H1 (cell line): ENCODE measurements around the gene OR5A1. TPM values are rescaled to one million over a fixed set of nuclear protein-coding genes. Genes with fewer than 3 reads are reported as not detected.

Source experiments
- polyA plus RNA-seq, 7 experiments: library from polyadenylated mRNA; depleted of rRNA in 3 of 7; stranded (reverse) in 5 of 7; unstranded in 2 of 7; fragments of >200 nt in 5 of 7; fragments of 200-250 nt in 2 of 7; gene quantifications; 1 replicate in 5 of 7; 2 replicates in 1 of 7; 4 replicates in 1 of 7; pipeline versions ENCODE4 v1.2.1 to v1.2.3, GENCODE V29; 2011 to 2013; ENCODE audit warnings: missing spikeins in 2 of 7, mixed read lengths in 2 of 7
- total RNA-seq: library from RNA; stranded (reverse); fragmentation: NEBNext Ultra II Directional; extraction: Animal tissue kit (Norgen Biotek cat#: 25700); gene quantifications from 2 replicates; pipeline ENCODE4 v1.2.1, GENCODE V29; 2021
- TF ChIP-seq, protein P1 (sequence below): fragments of 300-600 bp; sonication (generic); IDR thresholded peaks from 2 replicates; pipeline ENCODE4 v1.7.1; 2012; ENCODE audit warnings: low read length, moderate library complexity, mild to moderate bottlenecking, inconsistent platforms; ENCODE audit not compliant: insufficient replicate concordance

Gene OR5A1
- total and polyA plus RNA-seq, 2 of the 8 experiments (the other 6 are each of a cell fraction or from before 2014, with no cell fraction given): not detected

DNA sequence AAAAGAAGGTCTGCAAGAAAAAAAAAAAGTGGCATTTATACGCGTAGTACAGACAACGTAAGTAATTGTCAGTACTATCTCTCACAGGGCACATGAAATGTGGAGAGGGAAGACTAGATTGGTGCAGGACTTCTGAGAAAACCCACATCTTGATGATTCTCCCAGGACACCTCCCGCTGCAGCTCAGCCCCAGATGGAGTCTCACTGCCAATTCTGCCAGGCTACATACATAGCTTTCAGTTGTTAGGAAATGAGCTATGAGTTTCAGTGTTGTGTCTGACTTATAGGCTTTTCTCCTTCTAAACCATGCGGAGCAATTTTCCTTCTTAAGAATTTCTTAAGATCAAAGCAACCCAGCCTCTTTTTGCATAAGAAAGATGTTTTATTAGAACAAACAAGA lies 19.7 kb upstream of the OR5A1 start (continued):
- TF ChIP-seq, protein P1, sequence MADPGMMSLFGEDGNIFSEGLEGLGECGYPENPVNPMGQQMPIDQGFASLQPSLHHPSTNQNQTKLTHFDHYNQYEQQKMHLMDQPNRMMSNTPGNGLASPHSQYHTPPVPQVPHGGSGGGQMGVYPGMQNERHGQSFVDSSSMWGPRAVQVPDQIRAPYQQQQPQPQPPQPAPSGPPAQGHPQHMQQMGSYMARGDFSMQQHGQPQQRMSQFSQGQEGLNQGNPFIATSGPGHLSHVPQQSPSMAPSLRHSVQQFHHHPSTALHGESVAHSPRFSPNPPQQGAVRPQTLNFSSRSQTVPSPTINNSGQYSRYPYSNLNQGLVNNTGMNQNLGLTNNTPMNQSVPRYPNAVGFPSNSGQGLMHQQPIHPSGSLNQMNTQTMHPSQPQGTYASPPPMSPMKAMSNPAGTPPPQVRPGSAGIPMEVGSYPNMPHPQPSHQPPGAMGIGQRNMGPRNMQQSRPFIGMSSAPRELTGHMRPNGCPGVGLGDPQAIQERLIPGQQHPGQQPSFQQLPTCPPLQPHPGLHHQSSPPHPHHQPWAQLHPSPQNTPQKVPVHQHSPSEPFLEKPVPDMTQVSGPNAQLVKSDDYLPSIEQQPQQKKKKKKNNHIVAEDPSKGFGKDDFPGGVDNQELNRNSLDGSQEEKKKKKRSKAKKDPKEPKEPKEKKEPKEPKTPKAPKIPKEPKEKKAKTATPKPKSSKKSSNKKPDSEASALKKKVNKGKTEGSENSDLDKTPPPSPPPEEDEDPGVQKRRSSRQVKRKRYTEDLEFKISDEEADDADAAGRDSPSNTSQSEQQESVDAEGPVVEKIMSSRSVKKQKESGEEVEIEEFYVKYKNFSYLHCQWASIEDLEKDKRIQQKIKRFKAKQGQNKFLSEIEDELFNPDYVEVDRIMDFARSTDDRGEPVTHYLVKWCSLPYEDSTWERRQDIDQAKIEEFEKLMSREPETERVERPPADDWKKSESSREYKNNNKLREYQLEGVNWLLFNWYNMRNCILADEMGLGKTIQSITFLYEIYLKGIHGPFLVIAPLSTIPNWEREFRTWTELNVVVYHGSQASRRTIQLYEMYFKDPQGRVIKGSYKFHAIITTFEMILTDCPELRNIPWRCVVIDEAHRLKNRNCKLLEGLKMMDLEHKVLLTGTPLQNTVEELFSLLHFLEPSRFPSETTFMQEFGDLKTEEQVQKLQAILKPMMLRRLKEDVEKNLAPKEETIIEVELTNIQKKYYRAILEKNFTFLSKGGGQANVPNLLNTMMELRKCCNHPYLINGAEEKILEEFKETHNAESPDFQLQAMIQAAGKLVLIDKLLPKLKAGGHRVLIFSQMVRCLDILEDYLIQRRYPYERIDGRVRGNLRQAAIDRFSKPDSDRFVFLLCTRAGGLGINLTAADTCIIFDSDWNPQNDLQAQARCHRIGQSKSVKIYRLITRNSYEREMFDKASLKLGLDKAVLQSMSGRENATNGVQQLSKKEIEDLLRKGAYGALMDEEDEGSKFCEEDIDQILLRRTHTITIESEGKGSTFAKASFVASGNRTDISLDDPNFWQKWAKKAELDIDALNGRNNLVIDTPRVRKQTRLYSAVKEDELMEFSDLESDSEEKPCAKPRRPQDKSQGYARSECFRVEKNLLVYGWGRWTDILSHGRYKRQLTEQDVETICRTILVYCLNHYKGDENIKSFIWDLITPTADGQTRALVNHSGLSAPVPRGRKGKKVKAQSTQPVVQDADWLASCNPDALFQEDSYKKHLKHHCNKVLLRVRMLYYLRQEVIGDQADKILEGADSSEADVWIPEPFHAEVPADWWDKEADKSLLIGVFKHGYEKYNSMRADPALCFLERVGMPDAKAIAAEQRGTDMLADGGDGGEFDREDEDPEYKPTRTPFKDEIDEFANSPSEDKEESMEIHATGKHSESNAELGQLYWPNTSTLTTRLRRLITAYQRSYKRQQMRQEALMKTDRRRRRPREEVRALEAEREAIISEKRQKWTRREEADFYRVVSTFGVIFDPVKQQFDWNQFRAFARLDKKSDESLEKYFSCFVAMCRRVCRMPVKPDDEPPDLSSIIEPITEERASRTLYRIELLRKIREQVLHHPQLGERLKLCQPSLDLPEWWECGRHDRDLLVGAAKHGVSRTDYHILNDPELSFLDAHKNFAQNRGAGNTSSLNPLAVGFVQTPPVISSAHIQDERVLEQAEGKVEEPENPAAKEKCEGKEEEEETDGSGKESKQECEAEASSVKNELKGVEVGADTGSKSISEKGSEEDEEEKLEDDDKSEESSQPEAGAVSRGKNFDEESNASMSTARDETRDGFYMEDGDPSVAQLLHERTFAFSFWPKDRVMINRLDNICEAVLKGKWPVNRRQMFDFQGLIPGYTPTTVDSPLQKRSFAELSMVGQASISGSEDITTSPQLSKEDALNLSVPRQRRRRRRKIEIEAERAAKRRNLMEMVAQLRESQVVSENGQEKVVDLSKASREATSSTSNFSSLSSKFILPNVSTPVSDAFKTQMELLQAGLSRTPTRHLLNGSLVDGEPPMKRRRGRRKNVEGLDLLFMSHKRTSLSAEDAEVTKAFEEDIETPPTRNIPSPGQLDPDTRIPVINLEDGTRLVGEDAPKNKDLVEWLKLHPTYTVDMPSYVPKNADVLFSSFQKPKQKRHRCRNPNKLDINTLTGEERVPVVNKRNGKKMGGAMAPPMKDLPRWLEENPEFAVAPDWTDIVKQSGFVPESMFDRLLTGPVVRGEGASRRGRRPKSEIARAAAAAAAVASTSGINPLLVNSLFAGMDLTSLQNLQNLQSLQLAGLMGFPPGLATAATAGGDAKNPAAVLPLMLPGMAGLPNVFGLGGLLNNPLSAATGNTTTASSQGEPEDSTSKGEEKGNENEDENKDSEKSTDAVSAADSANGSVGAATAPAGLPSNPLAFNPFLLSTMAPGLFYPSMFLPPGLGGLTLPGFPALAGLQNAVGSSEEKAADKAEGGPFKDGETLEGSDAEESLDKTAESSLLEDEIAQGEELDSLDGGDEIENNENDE: no peak
